Astrocyte of the hippocampus (primary cell): ENCODE data around the gene DUS1L.

Source experiments
- DNase-seq: peaks from one replicate; pipeline ENCODE4 v3.0.0; 2011; ENCODE audit warnings: low read depth, low spot score

Gene DUS1L

GRCh38 chr17:82012640-82013295 lies 52.8 kb downstream of the DUS1L start:
- peak; percentile 76 for DNase-seq

GRCh38 chr17:82012261-82012639 lies 53.4 kb downstream of the DUS1L start:
- no peak for DNase-seq

- DNase-seq = no peak
Measured at GRCh38 chr17:82011617-82012187, 53.9 kb downstream of the DUS1L start.

- DNase-seq = no peak
Measured at GRCh38 chr17:82010575-82011525, 54.8 kb downstream of the DUS1L start.

- DNase-seq = no peak
Measured at GRCh38 chr17:82009413-82009812, 56.2 kb downstream of the DUS1L start.

GRCh38 chr17:82008941-82009405 lies 56.6 kb downstream of the DUS1L start:
- DNase-seq = no peak

- DNase-seq = no peak
Measured at GRCh38 chr17:82008258-82008940, 57.2 kb downstream of the DUS1L start.
